ENCODE results near the gene ITPR2. TPM values are rescaled to one million over a fixed set of nuclear protein-coding genes. Genes with fewer than 3 reads are reported as not detected.

The ITPR2 gene
- total RNA-seq, 3 donors from 2014 or later (not counting 1 experiment from before 2014, with no cell fraction given), result 59.1 to 70.7 (median 68.2) TPM

GRCh38 chr12:26304273-26304672 lies 528.7 kb downstream of the ITPR2 start:
- peaks cover 16 to 29% of the 10 kb centered on the region in 2 donors for H3K4me1 Mint-ChIP-seq

GRCh38 chr12:26303418-26303817 lies 529.6 kb downstream of the ITPR2 start:
- H3K4me1 Mint-ChIP-seq, result peaks cover 23 to 35% of the 10 kb centered on the region in 2 donors
- TF ChIP-seq, protein P1, sequence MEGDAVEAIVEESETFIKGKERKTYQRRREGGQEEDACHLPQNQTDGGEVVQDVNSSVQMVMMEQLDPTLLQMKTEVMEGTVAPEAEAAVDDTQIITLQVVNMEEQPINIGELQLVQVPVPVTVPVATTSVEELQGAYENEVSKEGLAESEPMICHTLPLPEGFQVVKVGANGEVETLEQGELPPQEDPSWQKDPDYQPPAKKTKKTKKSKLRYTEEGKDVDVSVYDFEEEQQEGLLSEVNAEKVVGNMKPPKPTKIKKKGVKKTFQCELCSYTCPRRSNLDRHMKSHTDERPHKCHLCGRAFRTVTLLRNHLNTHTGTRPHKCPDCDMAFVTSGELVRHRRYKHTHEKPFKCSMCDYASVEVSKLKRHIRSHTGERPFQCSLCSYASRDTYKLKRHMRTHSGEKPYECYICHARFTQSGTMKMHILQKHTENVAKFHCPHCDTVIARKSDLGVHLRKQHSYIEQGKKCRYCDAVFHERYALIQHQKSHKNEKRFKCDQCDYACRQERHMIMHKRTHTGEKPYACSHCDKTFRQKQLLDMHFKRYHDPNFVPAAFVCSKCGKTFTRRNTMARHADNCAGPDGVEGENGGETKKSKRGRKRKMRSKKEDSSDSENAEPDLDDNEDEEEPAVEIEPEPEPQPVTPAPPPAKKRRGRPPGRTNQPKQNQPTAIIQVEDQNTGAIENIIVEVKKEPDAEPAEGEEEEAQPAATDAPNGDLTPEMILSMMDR (IDR thresholded peaks at IDR 0.05), result no peak
- peak overlapping the region in 1 of 2 donors; percentile 2 for H3K27ac Mint-ChIP-seq
- no peaks in the 10 kb centered on the region for H3K36me3 ChIP-seq (ENCODE audit: control insufficient read depth, insufficient read depth, low read length)
- H3K27me3 ChIP-seq (ENCODE audit: control insufficient read depth, insufficient read depth, low read length), result no peaks in the 10 kb centered on the region
- ATAC-seq (peak in 2 of 3 donors; percentile 24 to 48), DNase-seq (no peak)
- no peak overlapping the region for H3K27ac ChIP-seq (ENCODE audit: low read length)
- no peaks in the 10 kb centered on the region for H3K9me3 ChIP-seq (ENCODE audit: control insufficient read depth, insufficient read depth, low read length)
- intact Hi-C loops (cut with micrococcal nuclease), result no loop called here
- H3K9me3 Mint-ChIP-seq, result peaks cover 0 to 3% of the 10 kb centered on the region in 2 donors
- no peaks in the 10 kb centered on the region for H3K27me3 Mint-ChIP-seq (ENCODE audit: low read depth in 2 of 2)
- no peaks in the 10 kb centered on the region for H3K4me1 ChIP-seq (ENCODE audit: control insufficient read depth, insufficient read depth, low read length)
- H3K4me3 ChIP-seq (ENCODE audit: low read length), result no peak overlapping the region
- peak overlapping the region; percentile 1 for H3K4me3 Mint-ChIP-seq
- H3K36me3 Mint-ChIP-seq, result no peaks in the 10 kb centered on the region
- 33% methylated on average over 1 of the region's 1 CpG for WGBS (ENCODE audit: insufficient coverage)

More at GRCh38 chr12:26304273-26304672, 528.7 kb downstream of the ITPR2 start:
- no peaks in the 10 kb centered on the region for H3K27me3 Mint-ChIP-seq (ENCODE audit: low read depth in 2 of 2)
- H3K27ac Mint-ChIP-seq, result no peak overlapping the region
- no peaks in the 10 kb centered on the region for H3K27me3 ChIP-seq (ENCODE audit: control insufficient read depth, insufficient read depth, low read length)
- no peak overlapping the region for H3K27ac ChIP-seq (ENCODE audit: low read length)
- peaks cover 0 to 3% of the 10 kb centered on the region in 2 donors for H3K9me3 Mint-ChIP-seq
- 85% methylated on average over 2 of the region's 2 CpGs for WGBS (ENCODE audit: insufficient coverage)
- TF ChIP-seq, protein P1 (IDR thresholded peaks at IDR 0.05), result no peak
- H3K4me3 ChIP-seq (ENCODE audit: low read length), result no peak overlapping the region
- ATAC-seq (no peak), DNase-seq (no peak)
- intact Hi-C loops (cut with micrococcal nuclease), result no loop called here
- H3K36me3 Mint-ChIP-seq, result no peaks in the 10 kb centered on the region
- no peaks in the 10 kb centered on the region for H3K9me3 ChIP-seq (ENCODE audit: control insufficient read depth, insufficient read depth, low read length)
- H3K4me1 ChIP-seq (ENCODE audit: control insufficient read depth, insufficient read depth, low read length), result no peaks in the 10 kb centered on the region
- no peaks in the 10 kb centered on the region for H3K36me3 ChIP-seq (ENCODE audit: control insufficient read depth, insufficient read depth, low read length)
- H3K4me3 Mint-ChIP-seq, result no peak overlapping the region

DNA sequence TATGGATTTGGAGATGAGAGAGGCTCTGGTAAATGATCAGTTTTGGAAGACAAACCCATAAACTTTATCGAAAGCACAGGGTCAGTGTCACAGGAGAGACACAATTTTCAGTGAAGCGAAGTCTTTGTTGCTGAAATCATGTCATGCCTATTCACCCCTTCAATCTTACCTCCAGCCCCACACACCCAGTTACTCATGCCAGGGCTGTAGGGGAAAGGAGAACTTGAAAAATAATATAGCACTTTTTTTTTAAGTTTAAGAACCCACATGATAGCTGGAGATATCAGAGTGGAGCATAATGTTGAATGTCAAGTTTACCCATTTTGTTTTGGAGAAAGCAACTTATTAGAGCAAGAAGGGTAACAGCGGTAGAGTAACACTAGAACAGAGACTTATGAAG lies 530.2 kb downstream of the ITPR2 start:
- peaks cover 23 to 35% of the 10 kb centered on the region in 2 donors for H3K4me1 Mint-ChIP-seq

More for the DNA sequence above, 530.2 kb downstream of the ITPR2 start:
- H3K27me3 ChIP-seq (ENCODE audit: control insufficient read depth, insufficient read depth, low read length), result no peaks in the 10 kb centered on the region
- H3K36me3 Mint-ChIP-seq, result no peaks in the 10 kb centered on the region
- H3K4me1 ChIP-seq (ENCODE audit: control insufficient read depth, insufficient read depth, low read length), result no peaks in the 10 kb centered on the region
- intact Hi-C loops (cut with micrococcal nuclease), result no loop called here
- no peaks in the 10 kb centered on the region for H3K36me3 ChIP-seq (ENCODE audit: control insufficient read depth, insufficient read depth, low read length)
- H3K27ac ChIP-seq (ENCODE audit: low read length), result no peak overlapping the region
- no peak overlapping the region for H3K4me3 ChIP-seq (ENCODE audit: low read length)
- H3K9me3 Mint-ChIP-seq, result peaks cover 0 to 3% of the 10 kb centered on the region in 2 donors
- H3K27ac Mint-ChIP-seq, result peak overlapping the region in 1 of 2 donors; percentile 2
- H3K27me3 Mint-ChIP-seq (ENCODE audit: low read depth in 2 of 2), result no peaks in the 10 kb centered on the region
- H3K4me3 Mint-ChIP-seq, result no peak overlapping the region
- DNase-seq (no peak), ATAC-seq (no peak)
- TF ChIP-seq, protein P1 (IDR thresholded peaks at IDR 0.05), result no peak
- H3K9me3 ChIP-seq (ENCODE audit: control insufficient read depth, insufficient read depth, low read length), result no peaks in the 10 kb centered on the region
- 97% methylated on average over 2 of the region's 3 CpGs for WGBS (ENCODE audit: insufficient coverage)
